GM18505 (cell line): ENCODE results near the gene CELF5.
"Not testable (repeated sequence)": the region's sequence is repeated elsewhere in the genome, so short reads cannot be mapped to it uniquely, and the experiment has no call there.

Experiments
- ATAC-seq: cut with Tn5 transposase; IDR thresholded peaks from one replicate; pipeline ENCODE4 v1.9.1; 2021; ENCODE audit not compliant: unreplicated experiment
- POLR2A ChIP-seq: IDR thresholded peaks from 4 replicates; pipeline ENCODE4 v1.6.1; 2011; ENCODE audit warnings: borderline replicate concordance; ENCODE audit not compliant: insufficient read depth, insufficient read length; ENCODE audit errors: extremely low read depth

CELF5 gene

GRCh38 chr19:3336680-3337523 lies 112.4 kb downstream of the CELF5 start:
- no peak for ATAC-seq
- TF ChIP-seq POLR2A, result no peak

DNA sequence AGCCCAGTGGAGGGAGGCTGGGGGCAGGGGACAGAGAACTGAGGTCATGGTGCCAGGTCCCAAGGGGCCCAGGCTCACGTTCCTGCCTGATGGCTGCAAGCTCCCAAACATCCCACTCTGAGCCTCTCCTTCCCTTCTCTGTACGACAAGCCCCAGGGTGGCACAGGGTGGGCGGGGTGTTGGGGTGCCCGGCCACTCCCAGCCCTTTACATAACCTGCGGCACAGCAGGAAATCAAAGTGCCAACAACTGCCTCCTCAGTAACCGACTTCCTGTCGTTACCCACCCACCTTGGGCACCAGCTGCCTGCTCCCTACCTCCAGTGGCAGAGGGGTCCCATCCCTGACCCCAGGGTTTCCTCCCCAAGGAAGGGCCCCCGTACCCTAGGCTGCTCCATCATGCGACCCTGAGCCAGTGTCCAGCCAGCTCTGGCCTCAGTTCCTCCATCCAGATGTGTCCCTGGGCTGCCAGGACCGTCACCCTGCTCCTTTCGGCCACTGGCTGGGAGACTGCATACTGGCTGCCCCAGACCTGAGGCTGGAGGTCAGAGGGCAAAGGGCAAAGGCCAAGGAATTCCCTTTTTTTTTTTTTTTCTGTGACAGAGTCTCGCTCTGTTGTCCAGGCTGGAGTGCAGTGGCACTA lies 114.2 kb downstream of the CELF5 start:
- no peak for ATAC-seq

DNA sequence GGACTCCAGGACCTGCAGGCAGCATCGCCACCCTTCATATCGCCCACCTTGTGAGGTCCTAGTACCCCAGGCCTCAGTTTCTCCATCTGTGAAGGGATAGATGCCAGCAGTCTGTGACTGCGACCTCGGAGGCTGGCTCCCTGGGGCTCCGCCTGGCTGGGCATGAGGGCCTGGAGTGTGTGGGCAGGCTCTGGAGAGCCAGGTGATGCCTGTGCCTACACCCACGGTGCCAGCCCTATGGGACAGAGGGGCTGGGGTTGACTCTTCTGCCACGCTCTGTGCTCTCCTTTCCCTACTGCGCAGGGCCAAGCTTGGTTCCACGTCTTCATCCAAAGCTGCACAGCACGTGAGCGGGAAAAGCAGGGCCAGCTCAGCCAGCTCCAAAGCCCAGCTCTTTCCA lies 115.9 kb downstream of the CELF5 start:
- ATAC-seq, result no peak
- no peak for TF ChIP-seq POLR2A

More for the DNA sequence above, 114.2 kb downstream of the CELF5 start:
- TF ChIP-seq POLR2A, result no peak

DNA sequence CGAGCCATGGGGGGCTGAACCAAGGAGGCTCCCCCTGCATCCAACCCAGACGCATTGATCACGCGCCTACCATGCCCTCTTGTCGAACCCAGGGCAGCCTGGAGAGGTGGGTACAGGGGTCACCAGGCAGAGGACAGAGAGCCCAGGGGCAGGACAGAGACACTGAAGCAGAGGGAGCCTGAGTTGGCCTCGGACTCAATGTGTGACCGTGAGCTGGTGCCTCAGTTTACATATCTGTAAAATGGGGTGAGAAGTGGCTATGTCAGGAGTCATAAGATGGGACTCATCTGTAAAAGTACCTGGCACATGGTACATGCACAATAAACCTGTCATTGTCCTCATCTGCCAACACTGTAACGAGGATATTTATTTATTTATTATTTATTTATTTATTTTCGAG lies 117.8 kb downstream of the CELF5 start:
- no peak for ATAC-seq
- TF ChIP-seq POLR2A, result no peak

- not testable (repeated sequence) for ATAC-seq
Measured at GRCh38 chr19:3342962-3343361, 118.5 kb downstream of the CELF5 start.

- ATAC-seq, result no peak
- TF ChIP-seq POLR2A, result no peak
Measured at GRCh38 chr19:3343619-3344502, 119.4 kb downstream of the CELF5 start.

DNA sequence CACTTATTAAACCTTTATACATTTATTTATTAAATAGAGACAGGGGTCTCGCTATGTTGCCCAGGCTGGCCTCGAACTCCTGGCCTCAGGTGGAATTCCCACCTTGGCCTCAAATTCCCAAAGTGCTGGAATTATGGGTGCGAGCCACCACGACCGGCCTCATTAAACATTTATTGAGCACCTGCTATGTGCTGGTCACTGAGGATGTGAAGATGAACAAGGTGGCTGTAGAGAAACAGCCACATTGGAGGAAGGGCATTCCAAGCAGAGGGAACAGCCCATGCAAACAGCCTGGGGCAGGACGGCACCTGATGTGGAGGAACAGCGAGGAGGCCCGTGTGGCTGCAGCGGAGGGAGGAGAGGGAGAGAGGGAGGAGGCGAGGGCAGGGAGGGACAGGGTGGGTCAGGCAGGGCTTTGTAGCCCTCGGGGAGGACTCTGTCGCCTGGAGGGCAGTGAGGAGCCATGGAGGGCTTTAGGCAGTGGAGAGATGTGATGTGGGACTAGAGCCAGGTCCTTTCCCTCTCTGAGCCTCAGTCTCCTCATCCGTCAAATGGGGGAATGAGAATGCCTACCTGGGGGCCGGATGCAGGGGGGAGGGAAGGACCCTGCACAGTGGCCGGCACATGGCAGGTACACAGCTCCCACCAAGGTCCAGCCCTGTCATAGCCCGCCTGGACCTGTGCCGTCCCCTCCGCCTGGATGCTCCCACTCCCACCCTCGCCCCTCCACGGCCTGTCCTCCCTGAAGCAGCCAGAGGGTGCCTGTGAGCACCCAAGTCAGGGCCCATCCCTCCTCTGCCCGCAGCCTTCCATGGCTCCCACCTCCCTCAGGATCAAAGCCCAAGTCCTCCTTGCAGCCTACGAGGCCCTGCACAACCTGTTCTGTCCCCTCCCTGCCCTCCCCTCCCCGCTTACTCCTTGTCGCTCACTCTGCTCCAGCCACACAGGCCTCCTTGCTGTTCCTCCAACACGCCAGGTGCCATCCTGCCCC lies 120.4 kb downstream of the CELF5 start:
- no peak for ATAC-seq
- TF ChIP-seq POLR2A, result no peak

DNA sequence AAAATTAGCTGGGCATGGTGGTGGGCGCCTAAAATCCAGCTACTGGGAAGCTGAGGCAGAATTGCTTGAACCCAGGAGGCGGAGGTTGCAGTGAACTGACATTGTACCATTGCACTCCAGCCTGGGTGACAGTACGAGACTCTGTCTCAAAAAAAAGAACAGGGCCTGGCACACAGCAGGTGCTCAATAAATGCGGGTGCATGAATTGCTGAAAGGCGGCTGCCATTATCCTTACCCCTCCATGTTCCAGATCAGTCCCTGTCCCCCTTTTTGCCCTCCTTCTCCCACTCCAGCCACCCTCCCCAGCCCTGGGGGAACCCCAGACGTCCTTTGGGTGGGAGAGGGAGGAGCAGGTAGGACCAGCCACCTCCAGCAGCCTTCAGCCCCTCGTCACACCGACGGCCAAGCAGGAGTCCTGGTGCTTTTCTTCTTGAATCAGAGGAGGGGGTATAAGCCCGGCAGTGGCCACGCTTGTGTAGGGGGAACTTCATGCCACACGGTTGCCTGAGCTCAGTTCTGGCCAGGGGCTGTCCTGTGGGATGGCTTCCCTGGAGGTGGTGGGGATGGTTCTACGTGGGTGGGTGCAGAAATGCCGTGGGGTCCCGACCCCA lies 121.5 kb downstream of the CELF5 start:
- TF ChIP-seq POLR2A, result no peak
- ATAC-seq, result no peak
